Thymus (tissue), 11 donors: ENCODE measurements around the gene APLNR. TPM values are rescaled to one million over a fixed set of nuclear protein-coding genes. Genes with fewer than 3 reads are reported as not detected.

Experiments
- DNase-seq, 9 donors: peaks; one replicate each; pipeline ENCODE4 v3.0.0-alpha.2; 2013; ENCODE audit warnings: low spot score in 9 of 9, low read depth in 6 of 9, missing footprints in 1 of 9
- H3K27ac ChIP-seq, 2 donors: one replicate each; pipeline ENCODE4 v1.5.1; 2013; ENCODE audit warnings: control low read depth in 1 of 2, low read depth in 1 of 2, low read length in 1 of 2, mild to moderate bottlenecking in 1 of 2, moderate library complexity in 1 of 2
- H3K27me3 ChIP-seq, 2 donors: one replicate each; pipeline ENCODE4 v1.5.1; 2013; ENCODE audit warnings: low read length in 1 of 2; ENCODE audit not compliant: control insufficient read depth in 2 of 2, insufficient read depth in 1 of 2
- H3K36me3 ChIP-seq, 2 donors: one replicate each; pipeline ENCODE4 v1.5.1; 2013; ENCODE audit warnings: low read length in 1 of 2, mild to moderate bottlenecking in 1 of 2, moderate library complexity in 1 of 2; ENCODE audit not compliant: control insufficient read depth in 2 of 2, insufficient read depth in 2 of 2
- H3K4me1 ChIP-seq, 2 donors: one replicate each; pipeline ENCODE4 v1.5.1; 2013; ENCODE audit warnings: low read length in 2 of 2; ENCODE audit not compliant: control insufficient read depth in 2 of 2, insufficient read depth in 2 of 2
- H3K4me3 ChIP-seq, 2 donors: one replicate each; pipeline ENCODE4 v1.5.1; 2013; ENCODE audit warnings: low read length in 2 of 2, control low read depth in 1 of 2, mild to moderate bottlenecking in 1 of 2
- H3K9me3 ChIP-seq, 2 donors: one replicate each; pipeline ENCODE4 v1.5.1; 2013; ENCODE audit warnings: low read length in 1 of 2, mild to moderate bottlenecking in 1 of 2; ENCODE audit not compliant: control insufficient read depth in 2 of 2, insufficient read depth in 1 of 2
- WGBS: extraction: QIAGEN DNeasy Blood & Tissue Kit; methylation state at CpG from one replicate; pipeline ENCODE4 v1.1.7; 2013; 5-methylcytosine and 5-hydroxymethylcytosine counted together
- polyA plus RNA-seq: library from polyadenylated mRNA; stranded (reverse); fragments of 200-250 nt; gene quantifications from one replicate; pipeline ENCODE4 v1.2.3, GENCODE V29; 2013
- total RNA-seq: library from RNA; stranded (reverse); fragments of 120-200 nt; gene quantifications from one replicate; pipeline ENCODE4 v1.2.4, GENCODE V29; 2013
- donor health status: healthy.

APLNR gene
- total and polyA plus RNA-seq, 2 donors, result 1.2 to 8.7 TPM

GRCh38 chr11:57244911-57245310, 7.9 kb upstream of the APLNR start:
- Histone ChIP-seq H3K27ac (no peak overlapping the region), H3K4me1 (no peaks in the 10 kb centered on the region), H3K36me3 (no peaks in the 10 kb centered on the region), H3K27me3 (peaks cover 0 to 18% of the 10 kb centered on the region in 2 donors), H3K4me3 (no peak overlapping the region), H3K9me3 (no peaks in the 10 kb centered on the region)
- 32% methylated on average over 3 of the region's 3 CpGs for WGBS
- no peak for DNase-seq

- no peak for DNase-seq
- Histone ChIP-seq H3K9me3 (no peaks in the 10 kb centered on the region), H3K4me3 (no peak overlapping the region), H3K36me3 (no peaks in the 10 kb centered on the region), H3K27me3 (peaks cover 0 to 36% of the 10 kb centered on the region in 2 donors), H3K27ac (no peak overlapping the region), H3K4me1 (no peaks in the 10 kb centered on the region)
- 75% methylated on average over 2 of the region's 2 CpGs for WGBS
These were observed 4.4 kb upstream of the APLNR start for GRCh38 chr11:57241353-57241972.

GRCh38 chr11:57240757-57241156, 3.7 kb upstream of the APLNR start:
- no peaks in the 10 kb centered on the region for H3K9me3 ChIP-seq
- no peak for DNase-seq
- no peaks in the 10 kb centered on the region for H3K4me1 ChIP-seq
- no peak overlapping the region for H3K4me3 ChIP-seq
- H3K27ac ChIP-seq, result no peak overlapping the region
- peaks cover 0 to 43% of the 10 kb centered on the region in 2 donors for H3K27me3 ChIP-seq
- no peaks in the 10 kb centered on the region for H3K36me3 ChIP-seq
- 36% methylated on average over 5 of the region's 5 CpGs for WGBS

- Histone ChIP-seq H3K4me1 (no peaks in the 10 kb centered on the region), H3K9me3 (no peaks in the 10 kb centered on the region), H3K27me3 (peaks cover 0 to 50% of the 10 kb centered on the region in 2 donors), H3K4me3 (no peak overlapping the region), H3K36me3 (no peaks in the 10 kb centered on the region), H3K27ac (no peak overlapping the region)
- DNase-seq, result no peak
- 96% methylated on average over 2 of the region's 2 CpGs for WGBS
These were observed 3.0 kb upstream of the APLNR start for GRCh38 chr11:57240007-57240406.

- no peak overlapping the region for H3K4me3 ChIP-seq
- no peak overlapping the region for H3K27ac ChIP-seq
- H3K9me3 ChIP-seq, result no peaks in the 10 kb centered on the region
- H3K4me1 ChIP-seq, result no peaks in the 10 kb centered on the region
- H3K36me3 ChIP-seq, result no peaks in the 10 kb centered on the region
- peaks cover 0 to 57% of the 10 kb centered on the region in 2 donors for H3K27me3 ChIP-seq
- 85% methylated on average over 1 of the region's 1 CpG for WGBS
- no peak for DNase-seq
These were observed 2.3 kb upstream of the APLNR start for GRCh38 chr11:57239348-57239747.

- 83% methylated on average over 39 of the region's 39 CpGs for WGBS
- Histone ChIP-seq H3K9me3 (no peaks in the 10 kb centered on the region), H3K27ac (no peak overlapping the region), H3K36me3 (no peaks in the 10 kb centered on the region), H3K4me1 (no peaks in the 10 kb centered on the region), H3K4me3 (no peak overlapping the region), H3K27me3 (peaks cover 0 to 68% of the 10 kb centered on the region in 2 donors)
- no peak for DNase-seq
These were observed 1.0 kb downstream of the APLNR start for GRCh38 chr11:57235761-57236703.

- WGBS, result 51% methylated on average over 5 of the region's 5 CpGs
- no peak overlapping the region for H3K27ac ChIP-seq
- H3K27me3 ChIP-seq, result peaks cover 0 to 70% of the 10 kb centered on the region in 2 donors
- H3K4me3 ChIP-seq, result no peak overlapping the region
- no peaks in the 10 kb centered on the region for H3K4me1 ChIP-seq
- no peak for DNase-seq
- no peaks in the 10 kb centered on the region for H3K36me3 ChIP-seq
- no peaks in the 10 kb centered on the region for H3K9me3 ChIP-seq
These were observed 3.3 kb downstream of the APLNR start for GRCh38 chr11:57233702-57234101.

GRCh38 chr11:57231539-57232253, 5.4 kb downstream of the APLNR start:
- peaks cover 0 to 54% of the 10 kb centered on the region in 2 donors for H3K27me3 ChIP-seq
- no peaks in the 10 kb centered on the region for H3K9me3 ChIP-seq
- no peak overlapping the region for H3K27ac ChIP-seq
- H3K4me1 ChIP-seq, result no peaks in the 10 kb centered on the region
- 37% methylated on average over 3 of the region's 3 CpGs for WGBS
- H3K36me3 ChIP-seq, result no peaks in the 10 kb centered on the region
- H3K4me3 ChIP-seq, result no peak overlapping the region
- DNase-seq, result no peak
